ENCODE measurements around the gene EFNA1.
A peak's percentile ranks its signal among the peaks of the same experiment; 100 is the strongest.
"Not testable (repeated sequence)": the region's sequence is repeated elsewhere in the genome, so short reads cannot be mapped to it uniquely, and the experiment has no call there.

The EFNA1 gene

DNA sequence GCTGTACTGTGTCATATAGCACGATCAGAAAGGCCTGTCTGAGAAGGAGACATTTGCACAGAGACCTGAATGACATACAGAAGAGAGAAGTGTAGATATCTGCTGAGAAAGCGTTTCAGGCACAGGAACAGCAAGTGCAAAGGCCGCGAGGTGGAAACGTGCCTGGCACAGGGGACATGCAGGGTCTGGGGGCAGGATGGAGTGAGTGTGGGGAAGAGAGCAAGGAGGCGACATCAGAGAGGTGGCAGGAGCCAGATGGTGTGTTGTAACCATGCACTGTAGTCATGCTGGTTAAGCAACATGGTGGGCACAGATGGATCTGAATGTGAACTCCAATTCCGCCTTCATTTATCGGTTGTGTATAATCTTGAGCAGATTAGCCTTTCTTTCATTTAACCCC lies 32.5 kb downstream of the EFNA1 start:
- peak; percentile 20 for DNase-seq

DNA sequence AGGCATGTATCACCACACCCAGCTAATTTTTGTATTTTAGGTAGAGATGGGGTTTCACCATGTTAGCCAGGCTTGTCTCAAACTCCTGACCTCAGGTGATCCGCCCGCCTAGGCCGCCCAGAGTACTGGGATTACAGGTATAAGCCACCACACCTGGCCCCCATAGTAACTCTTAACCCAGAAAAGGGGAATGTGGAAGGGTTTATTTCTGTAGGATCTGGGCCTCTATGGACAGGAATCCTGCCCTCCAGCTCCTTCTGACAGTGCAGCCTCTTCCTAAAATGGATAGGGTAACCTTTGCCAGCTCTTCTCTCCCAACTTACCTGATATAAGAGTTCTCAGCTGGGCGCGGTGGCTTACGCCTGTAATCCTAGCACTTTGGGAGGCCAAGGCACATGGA lies 35.0 kb downstream of the EFNA1 start:
- DNase-seq = not testable (repeated sequence)

DNA sequence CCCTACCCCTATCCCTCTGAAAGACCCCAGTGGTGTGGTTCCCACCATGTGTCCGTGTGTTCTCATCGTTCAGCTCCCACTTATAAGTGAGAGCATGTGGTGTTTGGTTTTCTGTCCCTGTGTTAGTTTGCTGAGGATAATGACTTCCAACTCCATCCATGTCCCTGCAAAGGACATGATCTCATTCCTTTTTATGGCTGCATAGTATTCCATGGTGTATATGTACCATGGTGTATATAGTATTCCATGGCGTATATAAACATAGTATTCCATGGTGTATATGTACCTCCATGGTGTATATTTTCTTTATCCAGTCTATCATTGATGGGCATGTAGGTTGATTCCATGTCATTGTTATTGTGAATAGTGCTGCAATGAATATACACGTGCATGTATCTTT lies 36.1 kb downstream of the EFNA1 start:
- not testable (repeated sequence) for DNase-seq

GRCh38 chr1:155164625-155165024 lies 36.9 kb downstream of the EFNA1 start:
- not testable (repeated sequence) for DNase-seq

DNA sequence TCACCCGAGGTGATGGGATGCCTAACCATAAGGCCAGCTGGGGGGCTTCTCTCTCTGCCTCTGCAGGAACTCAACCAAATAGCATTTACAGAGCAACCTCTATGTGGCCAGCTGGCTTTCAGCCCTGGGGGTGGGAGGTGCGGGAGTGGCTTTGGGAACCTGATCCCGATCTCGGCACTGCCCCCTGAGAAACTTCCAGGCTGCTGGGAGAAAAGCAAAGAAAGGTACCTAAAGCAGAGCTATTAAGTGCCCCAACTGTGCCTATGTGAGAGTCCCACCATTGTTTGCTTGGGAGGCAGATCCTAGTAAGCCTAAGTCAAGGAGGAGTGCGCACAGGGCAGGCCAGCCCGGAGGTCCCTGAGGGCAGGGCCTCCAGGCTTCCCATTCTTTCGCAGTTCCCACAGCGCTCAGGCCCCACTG lies 38.4 kb downstream of the EFNA1 start:
- DNase-seq = no peak

DNA sequence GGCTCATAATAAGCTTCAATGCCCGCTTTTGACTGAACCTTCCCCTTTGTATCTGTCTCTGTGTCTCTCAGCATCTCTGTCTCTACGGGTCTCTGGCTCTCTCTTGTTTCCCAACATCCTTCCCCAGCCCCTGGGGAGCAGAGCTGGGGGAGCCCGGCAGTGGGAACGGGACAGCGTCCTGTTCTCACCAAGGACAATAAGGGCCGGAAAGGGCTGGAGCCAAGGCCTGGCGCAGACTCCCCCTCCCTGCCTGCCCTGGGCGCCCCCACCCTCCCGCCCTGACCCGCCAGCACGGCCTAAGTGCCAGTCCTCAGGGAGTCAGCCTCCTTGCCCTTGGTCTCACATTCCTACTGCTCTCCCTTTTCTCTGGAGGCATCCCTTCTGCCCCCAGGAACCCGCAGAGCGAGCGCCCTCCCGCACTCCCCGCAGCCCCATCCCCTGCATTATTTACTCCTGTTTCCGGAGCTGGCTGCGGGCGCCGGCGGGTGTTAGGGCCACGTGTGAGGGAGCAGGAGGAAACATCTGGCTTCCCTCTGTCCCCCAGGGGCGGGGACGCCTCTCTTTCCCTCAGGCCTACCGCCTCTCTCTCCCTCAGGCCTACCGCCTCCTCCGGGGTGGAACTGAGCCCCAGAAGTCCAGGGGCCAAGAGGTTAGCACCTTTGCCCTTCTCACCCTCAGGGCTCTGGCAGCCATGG lies 38.9 kb downstream of the EFNA1 start:
- no peak for DNase-seq

DNA sequence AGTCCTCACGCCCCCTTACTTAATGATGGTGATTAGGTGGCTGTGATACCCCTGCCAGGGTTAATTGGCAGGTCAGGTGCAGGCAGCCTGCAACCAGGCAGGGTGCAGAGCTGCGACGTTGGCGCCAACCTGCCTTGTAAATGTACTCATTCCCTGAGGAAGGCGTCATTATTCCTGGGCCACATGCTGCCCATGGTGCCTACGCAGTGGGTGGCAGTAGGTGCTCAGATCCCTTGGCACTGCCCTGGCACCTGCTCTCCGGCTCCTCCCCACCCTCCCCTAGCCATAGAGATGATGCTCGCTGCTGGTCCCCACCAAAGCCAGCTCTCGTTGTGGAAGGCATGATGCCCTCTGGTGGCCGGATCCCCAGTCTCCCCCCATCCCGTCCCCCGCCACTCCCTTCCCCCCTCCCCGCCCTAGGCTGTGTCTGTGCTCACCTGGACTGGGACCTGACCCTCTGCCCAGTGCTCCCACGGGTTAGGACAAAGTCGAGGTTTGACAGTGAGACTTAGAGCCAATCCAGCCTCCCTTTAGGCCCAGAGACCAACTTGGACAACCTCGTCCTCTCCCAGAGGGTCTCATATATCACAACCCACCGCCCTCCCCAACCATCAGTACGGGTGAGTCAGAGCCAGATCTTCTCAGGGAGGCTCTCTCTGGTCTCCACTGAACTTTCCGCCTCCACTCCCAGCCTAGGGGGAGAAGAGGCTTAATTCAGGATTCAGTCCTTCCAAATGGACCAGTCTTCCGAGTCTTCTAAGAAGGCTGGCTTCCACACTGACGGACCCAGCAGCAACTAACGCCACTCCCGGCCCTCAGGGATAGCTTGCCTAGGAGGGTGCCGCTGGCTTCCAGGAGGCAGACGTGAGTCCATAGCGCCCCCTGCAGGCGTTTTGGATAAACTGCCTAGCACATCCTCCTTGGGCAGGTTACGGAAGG lies 39.8 kb downstream of the EFNA1 start:
- peak; percentile 96 for DNase-seq

GRCh38 chr1:155168105-155168445 lies 40.4 kb downstream of the EFNA1 start:
- DNase-seq = not testable (repeated sequence)

- DNase-seq = no peak
These were observed 41.0 kb downstream of the EFNA1 start for GRCh38 chr1:155168456-155169210.

- DNase-seq = no peak
These were observed 41.9 kb downstream of the EFNA1 start for GRCh38 chr1:155169541-155169940.

DNA sequence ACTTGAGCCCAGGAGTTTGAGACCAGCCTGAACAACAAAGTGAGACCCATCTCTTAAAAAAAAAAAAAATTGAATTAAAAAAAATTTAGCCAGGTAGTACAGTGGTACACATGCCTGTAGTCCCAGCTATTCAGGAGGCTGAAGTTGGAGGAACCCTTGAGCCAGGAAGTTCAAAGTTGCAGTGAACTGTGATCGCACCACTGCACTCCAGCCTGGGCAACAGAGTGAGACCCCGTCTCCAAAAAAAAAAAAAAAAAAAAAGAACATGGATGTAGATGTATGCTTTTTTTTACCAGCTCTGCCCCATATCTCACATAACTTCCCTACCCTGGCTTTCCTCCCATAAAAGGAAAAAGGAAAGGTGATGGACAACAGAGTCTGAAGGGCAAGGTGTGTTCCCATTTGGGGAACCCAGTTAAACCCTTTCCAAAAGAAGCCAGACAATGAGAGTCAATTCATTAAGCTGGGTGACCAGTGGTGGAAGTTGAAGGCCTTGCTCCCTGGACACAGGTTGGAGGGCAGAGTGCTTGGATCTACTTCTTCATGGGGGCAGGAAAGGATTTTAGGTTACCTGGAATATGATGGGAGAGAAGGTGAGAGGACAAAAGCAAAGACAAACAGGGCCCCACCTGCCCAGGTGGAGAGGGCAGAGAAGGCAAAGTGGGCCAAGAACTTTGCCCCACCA lies 42.6 kb downstream of the EFNA1 start:
- no peak for DNase-seq

DNA sequence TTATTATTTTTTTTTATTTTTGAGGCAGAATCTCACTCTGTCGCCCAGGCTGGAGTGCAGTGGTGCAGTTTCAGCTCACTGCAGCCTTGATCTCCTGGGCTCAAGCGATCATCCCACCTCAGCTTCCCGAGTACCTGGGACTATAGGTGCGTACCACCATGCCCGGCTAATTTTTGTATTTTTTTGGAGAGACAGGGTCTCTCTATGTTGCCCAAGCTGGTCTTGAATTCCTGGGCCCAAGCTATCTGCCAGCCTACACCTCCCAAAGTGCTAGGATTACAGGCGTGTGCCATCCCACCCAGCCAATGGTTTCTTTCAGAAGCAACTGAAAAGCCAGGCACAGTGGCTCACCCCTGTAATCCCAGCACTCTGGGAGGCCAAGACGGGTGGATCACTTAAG lies 43.1 kb downstream of the EFNA1 start:
- no peak for DNase-seq

DNA sequence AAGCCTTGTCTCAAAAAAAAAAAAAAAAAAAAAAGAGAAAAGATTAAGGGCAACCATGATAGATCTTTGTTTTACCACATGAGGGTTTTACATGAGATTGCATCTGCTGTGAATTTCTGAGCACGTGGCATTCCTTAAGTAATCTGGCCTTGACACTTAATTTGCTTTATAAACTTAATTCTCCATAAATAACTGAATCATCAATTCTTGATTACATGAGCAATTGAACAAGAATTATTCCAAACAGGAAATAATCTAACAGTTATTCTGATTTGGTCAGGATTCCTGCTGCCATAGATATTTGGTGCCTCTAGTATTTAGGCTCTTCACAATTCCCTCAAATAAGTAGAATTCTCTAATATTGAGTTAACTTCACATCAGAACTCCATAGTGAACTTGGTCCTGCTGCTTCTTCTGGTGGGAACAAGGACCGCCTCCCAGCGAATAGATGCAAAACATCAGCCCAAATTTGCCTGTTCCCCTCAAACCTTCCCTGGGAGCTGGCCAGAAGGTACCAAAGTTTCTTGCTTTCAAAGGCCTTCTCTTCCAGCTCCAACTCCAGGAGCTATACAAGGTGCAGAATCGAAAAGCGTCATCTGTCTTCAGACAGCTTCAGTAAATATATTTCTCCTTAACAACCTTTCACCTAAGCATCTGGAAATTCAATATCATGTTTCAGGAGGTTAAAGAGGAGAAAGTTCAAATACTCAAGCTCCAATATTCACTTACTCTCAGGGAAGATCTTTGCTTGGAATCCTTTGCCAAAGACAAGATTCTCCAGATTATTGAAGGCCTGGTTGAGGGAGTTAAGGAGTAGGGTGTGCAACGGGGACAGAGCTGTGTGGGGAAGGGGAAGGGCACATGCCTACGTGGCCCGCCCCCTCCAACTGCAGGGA lies 44.4 kb downstream of the EFNA1 start:
- DNase-seq = no peak

- DNase-seq = peak; percentile 99
These were observed 45.2 kb downstream of the EFNA1 start, which contains the start of gene KRTCAP2 for GRCh38 chr1:155172732-155173477. Gene KRTCAP2 (minus strand): TSS chr1:155173304. CDS start chr1:155173224, 80 bp downstream.

- DNase-seq = peak; percentile 91
These were observed 46.0 kb downstream of the EFNA1 start, which contains the start of gene TRIM46 for GRCh38 chr1:155173478-155174323. Gene TRIM46 (plus strand): TSS chr1:155173849. CDS start chr1:155173967, 118 bp downstream.

DNA sequence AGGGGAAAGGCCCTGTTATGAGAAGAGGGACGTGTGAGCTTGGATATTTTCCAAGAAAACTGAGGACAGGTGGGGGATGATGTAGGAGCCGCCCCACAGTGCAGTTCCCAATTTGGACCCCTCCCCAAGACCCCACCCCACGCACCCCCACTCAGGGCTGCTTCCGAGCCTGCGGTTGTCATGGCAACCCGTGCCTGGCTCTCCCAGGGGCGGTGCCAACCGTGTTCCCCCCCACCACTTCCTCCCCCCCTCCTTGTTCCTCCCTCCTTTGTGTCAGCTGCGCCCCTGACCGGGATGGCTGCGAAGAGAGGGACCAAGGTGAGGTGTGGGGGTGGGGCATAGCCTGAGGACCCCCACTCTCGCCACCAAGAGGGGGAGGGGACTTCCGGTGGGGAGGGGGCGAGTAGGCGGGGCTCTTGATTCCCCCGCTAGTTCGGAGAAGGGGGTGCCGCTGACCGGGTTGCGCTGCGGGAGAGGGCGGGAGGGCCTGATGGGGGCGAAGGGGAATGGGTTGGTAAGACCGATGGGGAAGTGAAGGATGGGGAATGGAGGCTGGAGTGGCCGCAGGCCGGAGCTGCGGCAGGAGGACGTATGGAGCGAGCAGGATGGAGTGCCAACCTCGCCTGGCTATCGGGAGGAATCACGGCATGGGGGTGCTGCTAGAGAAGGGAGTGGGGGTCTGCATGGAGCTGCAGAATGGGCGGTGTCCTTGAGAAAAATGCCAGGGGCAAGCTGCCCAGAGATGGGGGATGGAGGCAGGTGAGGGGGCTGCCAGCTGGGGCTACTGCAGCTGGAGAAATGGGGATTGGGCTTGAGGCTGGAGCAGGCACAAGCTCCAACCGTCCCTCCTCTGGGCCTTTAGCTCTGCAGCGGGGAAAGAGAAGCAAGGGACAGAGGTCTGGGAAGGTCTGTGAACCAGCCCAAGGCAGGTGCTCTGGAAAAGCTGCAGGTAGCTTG lies 46.9 kb downstream of the EFNA1 start:
- DNase-seq = peak; percentile 70

DNA sequence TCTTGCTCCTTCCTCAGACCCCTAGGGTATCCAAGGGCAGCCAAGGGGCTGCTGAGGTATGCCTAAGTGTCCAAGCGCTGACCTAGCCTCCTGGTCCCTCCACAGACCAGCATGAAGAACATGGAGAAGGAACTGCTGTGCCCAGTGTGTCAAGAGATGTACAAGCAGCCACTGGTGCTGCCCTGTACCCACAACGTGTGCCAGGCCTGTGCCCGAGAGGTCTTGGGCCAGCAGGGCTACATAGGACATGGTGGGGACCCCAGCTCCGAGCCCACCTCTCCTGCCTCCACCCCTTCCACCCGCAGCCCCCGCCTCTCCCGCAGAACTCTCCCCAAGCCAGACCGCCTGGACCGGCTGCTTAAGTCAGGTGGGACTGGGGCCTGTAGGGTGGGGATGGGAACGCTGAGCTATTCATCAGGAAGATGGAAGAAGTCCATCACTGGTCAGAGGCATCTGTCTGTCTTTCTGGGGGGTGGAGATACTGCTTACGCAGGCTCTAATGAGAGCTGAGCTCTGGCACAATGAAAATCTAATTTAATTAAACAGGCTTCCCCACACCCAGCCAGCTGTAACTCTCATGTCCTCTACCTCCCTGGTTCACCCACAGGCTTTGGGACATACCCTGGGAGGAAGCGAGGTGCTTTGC lies 47.7 kb downstream of the EFNA1 start:
- no peak for DNase-seq

GRCh38 chr1:155175927-155176371 lies 48.3 kb downstream of the EFNA1 start:
- DNase-seq = peak; percentile 29
